PC-9 (cell line): Measurements from ENCODE around the gene SARNP.
A peak's percentile ranks its signal among the peaks of the same experiment; 100 is the strongest.

Experiments
- CTCF ChIP-seq: fragments of 200-600 bp; sonication (generic); conservative IDR thresholded peaks from 2 replicates; pipeline ENCODE4 v1.6.1; 2017; ENCODE audit warnings: mixed run types, antibody characterized with exemption, mild to moderate bottlenecking, moderate library complexity
- EZH2 ChIP-seq: fragments of 200-600 bp; sonication (generic); IDR thresholded peaks from 2 replicates; pipeline ENCODE4 v1.8.0; 2017; ENCODE audit warnings: antibody characterized with exemption, low read depth

GRCh38 chr12:55738123-55739024 lies 79.2 kb downstream of the SARNP start:
- TF ChIP-seq CTCF = peak; percentile 90
- no peak for TF ChIP-seq EZH2
